Astrocyte (in vitro differentiated cells and primary cell): ENCODE data around the gene AMIGO1. TPM values are rescaled to one million over a fixed set of nuclear protein-coding genes. Genes with fewer than 3 reads are reported as not detected.

Source experiments
- DNase-seq: peaks from one replicate; pipeline ENCODE4 v3.0.0-alpha.2; 2010; ENCODE audit warnings: low read depth
- FAIRE-seq: peaks from 2 replicates; lab custom pipeline; 2011; peaks lifted over from hg19 to GRCh38; lab: Jason Lieb, UNC
- H2AFZ ChIP-seq: 2 replicates; pipeline ENCODE4 v1.6.0; 2012; ENCODE audit warnings: low read depth, low read length, inconsistent platforms
- H3K27ac ChIP-seq: 2 replicates; pipeline ENCODE4 v1.5.1; 2011; ENCODE audit warnings: low read depth, low read length, inconsistent platforms
- H3K27me3 ChIP-seq: 2 replicates; pipeline ENCODE4 v1.6.0; 2011; ENCODE audit warnings: low read length, inconsistent platforms; ENCODE audit not compliant: insufficient read depth
- H3K36me3 ChIP-seq: 2 replicates; pipeline ENCODE4 v1.5.1; 2011; ENCODE audit warnings: low read length, inconsistent platforms; ENCODE audit not compliant: insufficient read depth
- H3K4me1 ChIP-seq: 2 replicates; pipeline ENCODE4 v1.5.1; 2011; ENCODE audit warnings: low read length, inconsistent platforms; ENCODE audit not compliant: insufficient read depth
- H3K4me2 ChIP-seq: 2 replicates; pipeline ENCODE4 v1.6.0; 2012; ENCODE audit warnings: low read length, inconsistent platforms
- H3K4me3 ChIP-seq: 2 replicates; pipeline ENCODE4 v1.5.1; 2011; ENCODE audit warnings: low read depth, mild to moderate bottlenecking, low read length, inconsistent platforms; ENCODE audit not compliant: insufficient read depth
- H3K79me2 ChIP-seq: 2 replicates; pipeline ENCODE4 v1.6.0; 2012; ENCODE audit warnings: mild to moderate bottlenecking, low read length, inconsistent platforms; ENCODE audit not compliant: insufficient read depth
- H3K9ac ChIP-seq: 2 replicates; pipeline ENCODE4 v1.6.0; 2012; ENCODE audit warnings: mild to moderate bottlenecking, low read length, inconsistent platforms
- H3K9me3 ChIP-seq: 2 replicates; pipeline ENCODE4 v1.5.1; 2012; ENCODE audit warnings: low read depth, mild to moderate bottlenecking, low read length, inconsistent platforms; ENCODE audit not compliant: insufficient read depth
- H4K20me1 ChIP-seq: 2 replicates; pipeline ENCODE4 v1.6.0; 2012; ENCODE audit warnings: low read length, inconsistent platforms; ENCODE audit not compliant: insufficient read depth
- H3K27ac Mint-ChIP-seq: one replicate; pipeline ENCODE4 v1.8.0; 2021; ENCODE audit warnings: mild to moderate bottlenecking, mixed read lengths; ENCODE audit not compliant: unreplicated experiment
- H3K27me3 Mint-ChIP-seq: one replicate; pipeline ENCODE4 v1.8.0; 2021; ENCODE audit warnings: low read depth, mixed read lengths; ENCODE audit not compliant: unreplicated experiment
- H3K36me3 Mint-ChIP-seq: one replicate; pipeline ENCODE4 v1.8.0; 2021; ENCODE audit warnings: low read depth, mixed read lengths; ENCODE audit not compliant: unreplicated experiment
- H3K4me1 Mint-ChIP-seq: one replicate; pipeline ENCODE4 v1.8.0; 2021; ENCODE audit warnings: low read depth, mixed read lengths; ENCODE audit not compliant: unreplicated experiment
- H3K4me3 Mint-ChIP-seq: one replicate; pipeline ENCODE4 v1.8.0; 2021; ENCODE audit warnings: mild to moderate bottlenecking, moderate library complexity, mixed read lengths; ENCODE audit not compliant: unreplicated experiment
- H3K9me3 Mint-ChIP-seq: one replicate; pipeline ENCODE4 v1.8.0; 2021; ENCODE audit warnings: mild to moderate bottlenecking, mixed read lengths; ENCODE audit not compliant: unreplicated experiment
- CTCF ChIP-seq: IDR thresholded peaks from 2 replicates; pipeline ENCODE4 v1.5.1; 2011; ENCODE audit warnings: low read depth, mild to moderate bottlenecking, inconsistent platforms, low read length, moderate library complexity; ENCODE audit not compliant: insufficient read depth
- EZH2 ChIP-seq: IDR thresholded peaks from 2 replicates; pipeline ENCODE4 v1.6.1; 2012; ENCODE audit warnings: mild to moderate bottlenecking, low read length, inconsistent platforms; ENCODE audit not compliant: insufficient read depth
- total RNA-seq: library from RNA; stranded (reverse); gene quantifications from 2 replicates; pipeline ENCODE4 v1.2.1, GENCODE V29; 2021

Gene AMIGO1
- total RNA-seq, 1 donor from 2014 or later = 1.8 TPM

- Mint-ChIP-seq H3K4me3 (peak overlapping the region; percentile 67), H3K27me3 (peaks cover 38% of the 10 kb centered on the region), H3K4me1 (peaks cover 8% of the 10 kb centered on the region), H3K9me3 (no peaks in the 10 kb centered on the region), H3K36me3 (peaks cover under 1% of the 10 kb centered on the region), H3K27ac (no peak overlapping the region)
- DNase-seq (no peak), FAIRE-seq (no peak)
- H3K9ac ChIP-seq = no peak overlapping the region
- peaks cover 6% of the 10 kb centered on the region for H3K4me1 ChIP-seq
- peaks cover 32% of the 10 kb centered on the region for H3K27me3 ChIP-seq
- no peaks in the 10 kb centered on the region for H3K36me3 ChIP-seq
- no peaks in the 10 kb centered on the region for H4K20me1 ChIP-seq
- TF ChIP-seq EZH2 (no peak), CTCF (no peak)
- no peak overlapping the region for H2AFZ ChIP-seq
- no peak overlapping the region for H3K4me2 ChIP-seq
- no peak overlapping the region for H3K27ac ChIP-seq
- H3K9me3 ChIP-seq = no peaks in the 10 kb centered on the region
- no peak overlapping the region for H3K4me3 ChIP-seq
- H3K79me2 ChIP-seq = peaks cover 8% of the 10 kb centered on the region
Measured at GRCh38 chr1:109479901-109480300, 29.6 kb downstream of the AMIGO1 start.

GRCh38 chr1:109479311-109479710, 30.2 kb downstream of the AMIGO1 start:
- no peak for FAIRE-seq
- peaks cover 41% of the 10 kb centered on the region for H3K27me3 Mint-ChIP-seq

More at GRCh38 chr1:109479311-109479710, 30.2 kb downstream of the AMIGO1 start:
- no peaks in the 10 kb centered on the region for H3K9me3 ChIP-seq
- TF ChIP-seq EZH2 (no peak), CTCF (no peak)
- peaks cover 3% of the 10 kb centered on the region for H3K4me1 Mint-ChIP-seq
- no peak overlapping the region for H3K9ac ChIP-seq
- no peak overlapping the region for H3K4me3 Mint-ChIP-seq
- no peak overlapping the region for H3K4me3 ChIP-seq
- peaks cover 2% of the 10 kb centered on the region for H3K79me2 ChIP-seq
- H3K27me3 ChIP-seq = peaks cover 36% of the 10 kb centered on the region
- no peak overlapping the region for H3K4me2 ChIP-seq
- H3K4me1 ChIP-seq = no peaks in the 10 kb centered on the region
- H2AFZ ChIP-seq = no peak overlapping the region
- no peaks in the 10 kb centered on the region for H4K20me1 ChIP-seq
- no peaks in the 10 kb centered on the region for H3K9me3 Mint-ChIP-seq
- no peaks in the 10 kb centered on the region for H3K36me3 ChIP-seq
- DNase-seq = no peak
- peaks cover 2% of the 10 kb centered on the region for H3K36me3 Mint-ChIP-seq
- no peak overlapping the region for H3K27ac Mint-ChIP-seq
- H3K27ac ChIP-seq = no peak overlapping the region
